Choroid plexus epithelial cell (primary cell): ENCODE data around the gene GRXCR2.

Source experiments
- DNase-seq: peaks from one replicate; pipeline ENCODE4 v3.0.0-alpha.2; 2010; ENCODE audit warnings: low read depth
- H3K4me3 ChIP-seq: 2 replicates; pipeline ENCODE4 v1.5.1; 2011; ENCODE audit warnings: low read depth, mild to moderate bottlenecking, control low read depth, low read length, moderate library complexity
- CTCF ChIP-seq: conservative IDR thresholded peaks from 2 replicates; pipeline ENCODE4 v1.5.1; 2011; ENCODE audit warnings: low read depth, mild to moderate bottlenecking, control low read depth, inconsistent platforms, low read length, moderate library complexity

The GRXCR2 gene

DNA sequence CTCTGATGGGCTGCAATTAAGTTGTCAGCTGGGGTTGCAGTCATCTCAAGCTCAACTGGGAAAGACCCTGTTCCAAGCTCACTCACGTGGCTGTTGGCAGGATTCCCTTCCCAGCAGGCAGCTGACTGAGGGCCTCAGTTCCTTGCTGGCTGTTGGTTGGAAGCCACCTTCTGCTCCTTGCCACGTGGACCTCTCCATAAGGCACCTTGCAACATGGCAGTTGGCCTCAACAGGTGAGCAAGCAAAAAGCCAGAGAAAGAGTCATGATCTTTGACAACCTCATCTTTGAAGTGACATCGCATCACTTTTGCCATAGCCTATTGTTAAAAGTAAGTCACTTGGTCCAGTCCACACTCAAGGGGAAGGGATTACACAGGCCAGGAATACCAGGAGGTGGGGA is 19.8 kb downstream of the GRXCR2 start:
- no peak overlapping the region for H3K4me3 ChIP-seq
- TF ChIP-seq CTCF: no peak
- DNase-seq: no peak

DNA sequence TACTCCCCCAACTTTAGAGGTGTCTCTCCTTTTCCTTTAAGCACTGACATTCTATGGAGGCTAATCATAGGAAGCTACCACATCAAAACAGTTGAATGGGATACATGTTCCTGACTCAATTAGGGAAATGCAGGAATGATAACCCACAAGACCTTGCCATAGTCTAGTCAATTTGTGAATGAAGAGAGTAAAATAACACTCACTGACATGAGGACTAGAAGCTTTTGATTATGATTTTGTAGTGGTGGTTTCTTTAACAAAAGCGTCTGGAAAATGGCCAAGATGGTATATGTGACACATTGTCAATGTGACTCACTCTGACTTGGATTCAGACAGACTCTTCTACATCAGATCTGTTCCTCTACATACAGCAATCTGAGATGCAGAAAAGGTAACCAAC is 24.0 kb downstream of the GRXCR2 start:
- TF ChIP-seq CTCF: no peak
- DNase-seq: no peak
- H3K4me3 ChIP-seq: no peak overlapping the region

- TF ChIP-seq CTCF: no peak
- peak; percentile 82 for DNase-seq
- no peak overlapping the region for H3K4me3 ChIP-seq
Measured at GRCh38 chr5:145847499-145848497, 25.0 kb downstream of the GRXCR2 start.

- no peak for TF ChIP-seq CTCF
- DNase-seq: no peak
- no peak overlapping the region for H3K4me3 ChIP-seq
Measured at GRCh38 chr5:145846081-145846480, 26.7 kb downstream of the GRXCR2 start.

- no peak for TF ChIP-seq CTCF
- no peak overlapping the region for H3K4me3 ChIP-seq
- no peak for DNase-seq
Measured at GRCh38 chr5:145841299-145841698, 31.5 kb downstream of the GRXCR2 start.

DNA sequence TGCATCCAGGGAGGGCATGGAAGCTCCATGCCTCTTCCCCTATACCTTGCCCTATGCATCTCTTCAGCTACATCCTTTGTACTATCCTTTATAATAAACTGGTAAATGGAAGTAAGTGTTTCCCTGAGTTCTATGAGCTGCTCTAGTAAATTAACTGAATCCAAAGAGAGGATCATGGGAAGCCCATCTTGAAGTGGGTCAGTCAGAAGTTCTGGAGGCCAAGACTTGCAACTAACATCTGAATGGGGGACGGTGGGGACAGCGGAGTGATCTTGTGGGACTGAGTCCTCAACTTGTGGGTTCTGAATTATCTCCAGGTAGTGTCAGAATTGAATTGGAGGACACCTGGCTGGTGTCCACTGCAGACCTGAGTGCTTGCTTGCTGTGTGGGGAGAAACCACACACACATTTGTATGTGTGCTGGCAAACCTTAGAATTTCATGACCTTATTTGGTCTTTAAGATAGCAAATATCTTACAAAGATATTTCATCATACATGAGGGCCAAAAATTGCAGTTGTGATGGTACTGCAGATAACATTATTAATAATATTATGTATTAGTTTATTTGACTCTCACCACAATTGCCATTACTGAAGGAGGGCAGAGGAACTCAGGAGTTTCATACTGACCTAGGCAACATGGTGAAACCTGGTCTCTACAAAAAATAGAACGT is 32.2 kb downstream of the GRXCR2 start:
- no peak for DNase-seq
- no peak for TF ChIP-seq CTCF

More for the DNA sequence above, 32.2 kb downstream of the GRXCR2 start:
- H3K4me3 ChIP-seq: no peak overlapping the region
